ENCODE data around the gene CFHR4.
"Not testable (repeated sequence)": the region's sequence is repeated elsewhere in the genome, so short reads cannot be mapped to it uniquely, and the experiment has no call there.

GRCh38 chr1:196932853-196933252, 45.0 kb downstream of the CFHR4 start:
- not testable (repeated sequence) for TF ChIP-seq POLR2A (IDR thresholded peaks at IDR 0.05; ENCODE audit: extremely low read depth, insufficient read length); CTCF (IDR thresholded peaks at IDR 0.05; ENCODE audit: low read depth, low read length); MAX (IDR thresholded peaks at IDR 0.05; ENCODE audit: low read depth, low read length); MYC (IDR thresholded peaks at IDR 0.05; ENCODE audit: low read depth, low read length)

Measured in NB4 (cell line).